GM18499 (cell line): Measurements from ENCODE around the gene SLIT3.

Experiments used
- ATAC-seq: cut with Tn5 transposase; IDR thresholded peaks from one replicate; pipeline ENCODE4 v1.9.1; 2021; ENCODE audit warnings: moderate number of reproducible peaks; ENCODE audit not compliant: insufficient read depth, unreplicated experiment

Gene SLIT3

GRCh38 chr5:168681556-168682183 lies 619.3 kb downstream of the SLIT3 start:
- ATAC-seq: no peak

- no peak for ATAC-seq
Observed at GRCh38 chr5:168680395-168680794, 620.5 kb downstream of the SLIT3 start.

- ATAC-seq: no peak
Observed at GRCh38 chr5:168679515-168679920, 621.4 kb downstream of the SLIT3 start.

- no peak for ATAC-seq
Observed at GRCh38 chr5:168676501-168676900, 624.4 kb downstream of the SLIT3 start.

GRCh38 chr5:168675883-168676408 lies 625.0 kb downstream of the SLIT3 start:
- no peak for ATAC-seq

GRCh38 chr5:168674893-168675482 lies 626.0 kb downstream of the SLIT3 start:
- ATAC-seq: no peak

- ATAC-seq: no peak
Observed at GRCh38 chr5:168672888-168673287, 628.1 kb downstream of the SLIT3 start.

GRCh38 chr5:168672016-168672415 lies 628.9 kb downstream of the SLIT3 start:
- no peak for ATAC-seq

- no peak for ATAC-seq
Observed at GRCh38 chr5:168670881-168671575, 629.9 kb downstream of the SLIT3 start.

GRCh38 chr5:168669668-168670378 lies 631.1 kb downstream of the SLIT3 start:
- no peak for ATAC-seq

- ATAC-seq: no peak
Observed at GRCh38 chr5:168669156-168669555, 631.8 kb downstream of the SLIT3 start.

- no peak for ATAC-seq
Observed at GRCh38 chr5:168668078-168668477, 632.9 kb downstream of the SLIT3 start.

- no peak for ATAC-seq
Observed at GRCh38 chr5:168667301-168667840, 633.6 kb downstream of the SLIT3 start.

GRCh38 chr5:168666356-168666755 lies 634.6 kb downstream of the SLIT3 start:
- ATAC-seq: no peak

- no peak for ATAC-seq
Observed at GRCh38 chr5:168663276-168664004, 637.5 kb downstream of the SLIT3 start.

- ATAC-seq: no peak
Observed at GRCh38 chr5:168661593-168662485, 639.1 kb downstream of the SLIT3 start.

- ATAC-seq: no peak
Observed at GRCh38 chr5:168660691-168661090, 640.2 kb downstream of the SLIT3 start.

GRCh38 chr5:168659286-168659847 lies 641.6 kb downstream of the SLIT3 start:
- no peak for ATAC-seq

- ATAC-seq: no peak
Observed at GRCh38 chr5:168658394-168658793, 642.5 kb downstream of the SLIT3 start.
